ENCODE measurements around the gene FOXP2. TPM values are rescaled to one million over a fixed set of nuclear protein-coding genes. Genes with fewer than 3 reads are reported as not detected.

Gene FOXP2
- total RNA-seq, 2 experiments from 2014 or later = not detected

- H3K4me2 ChIP-seq (ENCODE audit: low read length) = no peak overlapping the region
- no peaks in the 10 kb centered on the region for H3K9me3 ChIP-seq (ENCODE audit: low read length)
- no TSS peak for BruUV-seq (replicated peaks)
- H2AFZ ChIP-seq (ENCODE audit: low read length) = no peak overlapping the region
- H3K9me2 ChIP-seq (ENCODE audit: insufficient read depth, low read length) = no peaks in the 10 kb centered on the region
- POLR2A ChIA-PET = no interaction called here
- intact Hi-C loops (cut with micrococcal nuclease; ENCODE audit: unreplicated experiment) = no loop called here
- H3K4me1 ChIP-seq (ENCODE audit: insufficient read depth, low read length, poor library complexity, severe bottlenecking) = no peaks in the 10 kb centered on the region
- no peak for DNase-seq (ENCODE audit: low spot score)
- no peaks in the 10 kb centered on the region for H4K20me1 ChIP-seq (ENCODE audit: insufficient read depth, low read length)
- no peaks in the 10 kb centered on the region for H3K79me2 ChIP-seq (ENCODE audit: insufficient read depth, low read depth, low read length)
- CTCF ChIA-PET (ENCODE audit: unreplicated experiment) = no interaction called here
- H3K36me3 ChIP-seq (ENCODE audit: insufficient read depth, low read length) = no peaks in the 10 kb centered on the region
- no peak overlapping the region for H3K27ac ChIP-seq (ENCODE audit: low read depth, low read length, poor library complexity, severe bottlenecking)
- H3K4me3 ChIP-seq (ENCODE audit: low read depth, low read length, poor library complexity, severe bottlenecking) = no peak overlapping the region
- no peak for TF ChIP-seq CTCF (conservative IDR thresholded peaks at IDR 0.05; ENCODE audit: low read length)
Observed at GRCh38 chr7:114671563-114672123, 257.0 kb downstream of the FOXP2 start.

GRCh38 chr7:114678116-114678515 lies 263.5 kb downstream of the FOXP2 start:
- intact Hi-C loops (cut with micrococcal nuclease; ENCODE audit: unreplicated experiment) = no loop called here
- ChIA-PET CTCF (ENCODE audit: unreplicated experiment) (no interaction called here), POLR2A (no interaction called here)
- no peaks in the 10 kb centered on the region for H3K9me2 ChIP-seq (ENCODE audit: insufficient read depth, low read length)
- no peaks in the 10 kb centered on the region for H3K9me3 ChIP-seq (ENCODE audit: low read length)
- no peaks in the 10 kb centered on the region for H3K79me2 ChIP-seq (ENCODE audit: insufficient read depth, low read depth, low read length)
- BruUV-seq (replicated peaks) = no TSS peak
- H3K4me2 ChIP-seq (ENCODE audit: low read length) = no peak overlapping the region
- TF ChIP-seq CTCF (conservative IDR thresholded peaks at IDR 0.05; ENCODE audit: low read length) (no peak), EZH2phosphoT487 (IDR thresholded peaks at IDR 0.05; ENCODE audit: borderline replicate concordance, low read depth, low read length) (no peak)
- no peak overlapping the region for H3K4me3 ChIP-seq (ENCODE audit: low read depth, low read length, poor library complexity, severe bottlenecking)
- no peaks in the 10 kb centered on the region for H3K4me1 ChIP-seq (ENCODE audit: insufficient read depth, low read length, poor library complexity, severe bottlenecking)
- DNase-seq (ENCODE audit: low spot score) = no peak
- no peak overlapping the region for H2AFZ ChIP-seq (ENCODE audit: low read length)
- no peak overlapping the region for H3K27ac ChIP-seq (ENCODE audit: low read depth, low read length, poor library complexity, severe bottlenecking)
- H4K20me1 ChIP-seq (ENCODE audit: insufficient read depth, low read length) = no peaks in the 10 kb centered on the region
- H3K36me3 ChIP-seq (ENCODE audit: insufficient read depth, low read length) = no peaks in the 10 kb centered on the region

- no peak overlapping the region for H3K4me3 ChIP-seq (ENCODE audit: low read depth, low read length, poor library complexity, severe bottlenecking)
- no peaks in the 10 kb centered on the region for H3K79me2 ChIP-seq (ENCODE audit: insufficient read depth, low read depth, low read length)
- H3K9me2 ChIP-seq (ENCODE audit: insufficient read depth, low read length) = no peaks in the 10 kb centered on the region
- no peak overlapping the region for H3K27ac ChIP-seq (ENCODE audit: low read depth, low read length, poor library complexity, severe bottlenecking)
- no peak for DNase-seq (ENCODE audit: low spot score)
- H3K4me1 ChIP-seq (ENCODE audit: insufficient read depth, low read length, poor library complexity, severe bottlenecking) = no peaks in the 10 kb centered on the region
- H3K36me3 ChIP-seq (ENCODE audit: insufficient read depth, low read length) = no peaks in the 10 kb centered on the region
- no peaks in the 10 kb centered on the region for H3K9me3 ChIP-seq (ENCODE audit: low read length)
- H2AFZ ChIP-seq (ENCODE audit: low read length) = no peak overlapping the region
- no TSS peak for BruUV-seq (replicated peaks)
- ChIA-PET POLR2A (no interaction called here), CTCF (ENCODE audit: unreplicated experiment) (no interaction called here)
- H3K4me2 ChIP-seq (ENCODE audit: low read length) = no peak overlapping the region
- H4K20me1 ChIP-seq (ENCODE audit: insufficient read depth, low read length) = no peaks in the 10 kb centered on the region
- TF ChIP-seq CTCF (conservative IDR thresholded peaks at IDR 0.05; ENCODE audit: low read length) (no peak), EZH2phosphoT487 (IDR thresholded peaks at IDR 0.05; ENCODE audit: borderline replicate concordance, low read depth, low read length) (no peak)
- intact Hi-C loops (cut with micrococcal nuclease; ENCODE audit: unreplicated experiment) = no loop called here
Observed at GRCh38 chr7:114687238-114687637, 272.6 kb downstream of the FOXP2 start.

All from OCI-LY7 (cell line).